Ascending aorta (tissue), 2 donors: ENCODE results near the gene HOXB4. TPM values are rescaled to one million over a fixed set of nuclear protein-coding genes. Genes with fewer than 3 reads are reported as not detected.

ENCODE experiments used
- DNase-seq, 2 donors: peaks; one replicate each; pipeline ENCODE4 v3.0.0-alpha.2; 2019; ENCODE audit warnings: low spot score in 2 of 2
- H3K27ac ChIP-seq, 2 donors: fragments of 200-600 bp; sonication (generic); one replicate each; pipeline ENCODE4 v1.5.1; 2016 to 2017; ENCODE audit warnings: mild to moderate bottlenecking in 1 of 2
- H3K27me3 ChIP-seq: fragments of 200-600 bp; sonication (generic); one replicate; pipeline ENCODE4 v1.5.1; 2017
- H3K36me3 ChIP-seq, 2 donors: fragments of 200-600 bp; sonication (generic); one replicate each; pipeline ENCODE4 v1.5.1; 2016
- H3K4me1 ChIP-seq, 2 donors: fragments of 200-600 bp; sonication (generic); one replicate each; pipeline ENCODE4 v1.5.1; 2016 to 2017; ENCODE audit warnings: mild to moderate bottlenecking in 1 of 2
- H3K4me3 ChIP-seq, 2 donors: fragments of 200-600 bp; sonication (generic); one replicate each; pipeline ENCODE4 v1.5.1; 2016 to 2017; ENCODE audit warnings: mild to moderate bottlenecking in 1 of 2
- H3K9me3 ChIP-seq, 2 donors: fragments of 200-600 bp; sonication (generic); one replicate each; pipeline ENCODE4 v1.5.1; 2016
- CTCF ChIP-seq, 3 experiments: fragments of 200-600 bp in 2 of 3; fragments of 450-650 bp in 1 of 3; sonication (generic) in 2 of 3; IDR thresholded peaks; one replicate each; pipeline ENCODE4 v1.5.1; 2016 to 2019; ENCODE audit warnings: antibody characterized with exemption in 3 of 3, mild to moderate bottlenecking in 1 of 3, moderate library complexity in 1 of 3
- intact Hi-C: fragments of 100-400 bp; cut with DNase I; formaldehyde crosslinking; loops from one replicate; pipeline ENCODE4 v1.15.1; 2023
- total RNA-seq: library from RNA; depleted of rRNA; stranded (reverse); fragments of >200 nt; gene quantifications from one replicate; pipeline ENCODE4 v1.1.0, GENCODE V29; 2016

Gene HOXB4
- total RNA-seq, 1 donor from 2014 or later: 20.4 TPM

DNA sequence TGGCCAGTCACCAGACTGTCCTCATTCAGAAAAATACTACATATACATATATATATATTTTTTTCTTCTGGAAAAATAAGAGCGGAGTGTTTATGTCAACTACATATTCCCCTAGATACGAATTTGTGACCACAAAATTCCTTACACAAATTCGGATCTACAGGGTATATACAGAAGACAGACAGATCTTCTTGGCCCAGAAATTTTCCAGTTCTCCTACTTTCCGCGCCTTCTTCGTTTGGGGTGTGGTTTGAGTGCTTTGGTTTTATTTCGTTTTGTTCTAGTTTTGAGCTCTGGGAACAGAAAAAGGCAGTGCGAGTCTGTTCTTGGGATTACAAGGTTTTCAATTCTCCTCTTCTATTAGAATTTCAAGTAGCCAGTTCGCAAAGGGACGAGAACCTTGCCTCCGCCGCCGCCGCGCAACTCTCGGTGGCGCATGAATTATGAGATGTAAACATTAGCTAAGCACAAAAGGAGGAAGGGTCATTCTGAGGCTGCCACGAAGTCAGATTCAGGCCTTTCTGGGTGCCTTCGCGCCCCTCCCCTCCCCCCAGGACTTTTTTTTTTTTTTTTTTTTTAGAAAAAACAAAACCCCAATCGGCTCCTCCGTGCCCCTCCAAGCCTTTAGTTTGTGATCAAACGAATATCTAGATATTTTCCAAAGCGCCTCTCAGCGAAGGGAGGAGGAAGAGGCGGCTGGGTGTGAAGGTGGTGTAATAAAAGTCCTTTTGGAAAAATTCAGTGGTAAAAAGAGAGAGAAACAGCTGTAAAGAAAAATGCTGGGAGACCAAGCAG lies 1.8 kb upstream of the HOXB4 start:
- peak overlapping the region; percentile 96 to 97 for H3K27ac ChIP-seq
- no peaks in the 10 kb centered on the region for H3K27me3 ChIP-seq
- H3K4me1 ChIP-seq: peaks cover 4 to 43% of the 10 kb centered on the region in 2 donors
- intact Hi-C loops: no loop called here
- no peak for DNase-seq
- no peak for TF ChIP-seq CTCF (IDR thresholded peaks at IDR 0.05)
- peak overlapping the region in 1 of 2 donors; percentile 75 for H3K4me3 ChIP-seq
- no peaks in the 10 kb centered on the region for H3K36me3 ChIP-seq
- no peaks in the 10 kb centered on the region for H3K9me3 ChIP-seq

DNA sequence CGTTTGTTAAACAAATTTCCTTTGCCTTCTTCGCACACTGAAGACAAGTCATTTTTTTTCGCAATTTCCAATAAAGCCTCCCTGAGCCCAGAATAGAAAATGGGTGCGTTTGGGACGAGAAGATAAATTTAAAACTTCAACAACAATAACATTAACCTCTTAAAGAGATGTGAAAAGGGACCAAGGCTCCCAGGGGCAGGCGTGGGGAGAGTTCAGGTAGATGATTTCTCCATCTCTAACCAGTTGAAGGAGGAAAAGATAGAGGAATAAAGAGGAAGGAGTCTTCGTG lies 1.3 kb upstream of the HOXB4 start:
- Histone ChIP-seq H3K27me3 (no peaks in the 10 kb centered on the region), H3K27ac (peak overlapping the region; percentile 93 to 97), H3K36me3 (no peaks in the 10 kb centered on the region), H3K9me3 (no peaks in the 10 kb centered on the region), H3K4me3 (peak overlapping the region in 1 of 2 donors; percentile 75), H3K4me1 (peaks cover 4 to 44% of the 10 kb centered on the region in 2 donors)
- intact Hi-C loops: no loop called here
- DNase-seq: no peak
- no peak for TF ChIP-seq CTCF (IDR thresholded peaks at IDR 0.05)

DNA sequence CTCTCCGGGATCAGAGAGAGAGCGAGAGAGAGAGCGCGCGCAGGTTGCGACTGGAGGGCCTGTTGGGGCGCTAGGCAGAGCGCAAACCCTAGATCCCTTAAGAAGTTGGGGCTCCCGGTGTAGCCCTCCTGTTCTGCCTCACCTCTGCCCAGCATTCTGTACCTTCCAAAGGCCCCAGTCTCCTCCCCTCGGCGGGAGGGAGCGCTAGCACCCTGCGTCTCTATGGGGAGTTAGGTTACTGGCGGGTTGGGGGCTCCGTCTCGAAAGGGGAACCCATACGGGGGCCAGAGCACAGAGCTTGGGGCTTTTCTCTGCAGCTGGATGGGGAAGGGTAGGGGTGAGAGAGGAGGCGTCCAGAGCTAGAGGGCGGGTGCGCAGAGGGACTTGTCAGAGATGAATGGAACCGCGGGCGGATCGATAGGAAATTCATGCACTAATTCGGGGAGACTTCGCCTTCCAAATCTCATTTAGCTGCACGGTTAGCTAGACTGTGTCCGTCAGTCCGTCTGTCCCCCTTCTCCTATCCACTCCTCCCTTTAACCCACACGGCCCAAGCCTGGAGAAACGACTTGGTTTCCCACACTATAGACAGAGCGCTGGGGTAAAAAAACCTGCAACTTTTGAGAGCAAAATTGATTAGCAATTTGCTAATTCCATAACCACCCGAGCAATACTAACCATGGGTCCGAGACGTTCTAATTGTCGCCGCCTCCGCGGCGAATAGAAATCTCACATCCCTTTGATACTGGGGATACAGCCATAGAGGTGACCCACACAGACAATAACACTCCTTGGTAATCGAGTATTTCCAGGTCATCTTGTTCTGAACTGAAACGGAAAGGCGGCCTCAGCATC lies 693 bp upstream of the HOXB4 start:
- Histone ChIP-seq H3K9me3 (no peaks in the 10 kb centered on the region), H3K36me3 (no peaks in the 10 kb centered on the region), H3K27me3 (no peaks in the 10 kb centered on the region), H3K4me3 (peak overlapping the region; percentile 75 to 77), H3K4me1 (peaks cover 4 to 45% of the 10 kb centered on the region in 2 donors), H3K27ac (peak overlapping the region; percentile 93 to 97)
- intact Hi-C loops: no loop called here
- no peak for TF ChIP-seq CTCF (IDR thresholded peaks at IDR 0.05)
- no peak for DNase-seq

GRCh38 chr17:48577330-48577945 lies 712 bp downstream of the HOXB4 start:
- no peak for DNase-seq
- peaks cover 4 to 47% of the 10 kb centered on the region in 2 donors for H3K4me1 ChIP-seq
- H3K4me3 ChIP-seq: peak overlapping the region; percentile 75 to 77
- TF ChIP-seq CTCF (IDR thresholded peaks at IDR 0.05): no peak
- no peaks in the 10 kb centered on the region for H3K36me3 ChIP-seq
- H3K27me3 ChIP-seq: no peaks in the 10 kb centered on the region
- intact Hi-C loops: loop anchor here (1.0 kb wide), 1 partner anchor 33 kb away; no protein-coding TSS in a partner anchor
- no peaks in the 10 kb centered on the region for H3K9me3 ChIP-seq
- H3K27ac ChIP-seq: peak overlapping the region; percentile 93 to 97

DNA sequence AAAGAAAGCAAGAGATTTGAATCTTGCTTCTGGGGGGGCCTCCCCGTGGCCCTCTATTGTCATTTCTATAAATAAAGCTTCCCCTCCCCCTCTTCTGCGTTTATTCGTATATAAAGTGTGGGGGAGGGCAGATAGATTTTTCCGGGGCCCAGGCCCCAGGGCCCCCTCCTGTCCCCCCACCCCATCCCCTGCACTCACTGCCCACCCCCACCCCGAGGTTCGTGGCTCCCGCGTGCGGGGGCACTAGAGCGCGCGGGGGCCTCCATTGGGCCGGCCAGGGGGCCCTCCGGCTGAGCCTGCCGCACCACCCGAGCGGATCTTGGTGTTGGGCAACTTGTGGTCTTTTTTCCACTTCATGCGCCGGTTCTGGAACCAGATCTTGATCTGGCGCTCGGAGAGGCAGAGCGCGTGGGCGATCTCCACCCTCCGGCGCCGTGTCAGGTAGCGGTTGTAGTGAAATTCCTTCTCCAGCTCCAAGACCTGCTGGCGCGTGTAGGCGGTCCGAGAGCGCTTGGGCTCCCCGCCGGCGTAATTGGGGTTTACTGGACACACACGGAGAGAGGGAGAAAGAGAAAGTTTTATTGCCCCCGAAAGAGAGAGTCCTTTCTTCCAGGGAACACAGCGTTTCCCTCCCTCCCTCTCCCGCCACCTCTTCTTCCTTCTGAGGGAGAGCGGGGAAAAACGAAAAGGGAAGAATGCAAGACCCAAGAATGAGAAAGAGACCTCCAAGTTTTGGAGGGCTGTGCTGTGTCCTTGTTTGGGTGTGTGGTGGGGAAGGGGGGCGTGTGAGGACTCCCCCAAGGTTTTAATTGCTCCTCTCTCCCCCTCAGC lies 1.5 kb downstream of the HOXB4 start:
- intact Hi-C loops: loop anchor here (1.0 kb wide), 1 partner anchor 32 kb away; no protein-coding TSS in a partner anchor
- DNase-seq: peak in 1 of 2 donors; percentile 84
- peak overlapping the region; percentile 75 to 77 for H3K4me3 ChIP-seq
- no peak for TF ChIP-seq CTCF (IDR thresholded peaks at IDR 0.05)
- no peaks in the 10 kb centered on the region for H3K27me3 ChIP-seq
- H3K36me3 ChIP-seq: no peaks in the 10 kb centered on the region
- H3K27ac ChIP-seq: peak overlapping the region; percentile 93 to 97
- no peaks in the 10 kb centered on the region for H3K9me3 ChIP-seq
- H3K4me1 ChIP-seq: peaks cover 4 to 55% of the 10 kb centered on the region in 2 donors
